B cell (primary cell): ENCODE data around the gene ZSWIM6. TPM values are rescaled to one million over a fixed set of nuclear protein-coding genes. Genes with fewer than 3 reads are reported as not detected.

Experiments used
- ATAC-seq: fragments of 200-7000 bp; cut with Tn5 transposase; one replicate; pipeline ENCODE4 v1.10.0; 2021; ENCODE audit warnings: low read depth, mild to moderate bottlenecking, moderate number of reproducible peaks, moderate library complexity
- CTCF ChIA-PET: fragments of 350-600 bp; sonication (Branson Sonifier 250); formaldehyde crosslinking; loops from one replicate; lab custom pipeline; 2021; ENCODE audit warnings: antibody characterized with exemption, inconsistent platforms; lab: Charles Lee
- POLR2A ChIA-PET: fragments of 350-600 bp; sonication (Branson Sonifier 250); formaldehyde crosslinking; loops from one replicate; lab custom pipeline; 2021; ENCODE audit warnings: antibody characterized with exemption; lab: Charles Lee
- DNase-seq: peaks from one replicate; pipeline ENCODE4 v3.0.0; 2013
- H2AFZ ChIP-seq: 2 replicates; pipeline ENCODE4 v1.6.1; 2012; ENCODE audit warnings: mild to moderate bottlenecking, low read depth, low read length; ENCODE audit not compliant: insufficient read depth, poor library complexity, severe bottlenecking
- H3K27ac ChIP-seq, 2 donors: 1 replicate in 1 of 2; 2 replicates in 1 of 2; pipeline ENCODE4 v1.5.1; 2012 to 2013; ENCODE audit warnings: low read length in 2 of 2, mild to moderate bottlenecking in 2 of 2, moderate library complexity in 1 of 2
- H3K27me3 ChIP-seq, 4 experiments: fragments of 200-600 bp in 1 of 4; sonication (generic) in 1 of 4; replicated peaks in 1 of 4; 1 replicate in 2 of 4; 2 replicates in 2 of 4; pipeline versions ENCODE4 v1.6.1 to v1.7.0; 2013 to 2016; ENCODE audit warnings: low read length in 3 of 4, mild to moderate bottlenecking in 2 of 4, mixed read lengths in 1 of 4, moderate library complexity in 1 of 4; ENCODE audit not compliant: insufficient read depth in 4 of 4, control insufficient read depth in 3 of 4; ENCODE audit errors: control extremely low read depth in 1 of 4
- H3K36me3 ChIP-seq, 2 experiments: replicated peaks in 1 of 2; 1 replicate in 1 of 2; 2 replicates in 1 of 2; pipeline versions ENCODE4 v1.6.1 to v1.7.1; 2013; ENCODE audit warnings: low read length in 1 of 2; ENCODE audit not compliant: insufficient read depth in 2 of 2, control insufficient read depth in 1 of 2; ENCODE audit errors: control extremely low read depth in 1 of 2, extremely low read depth in 1 of 2
- H3K4me1 ChIP-seq, 2 donors: fragments of 200-600 bp in 1 of 2; sonication (generic) in 1 of 2; 1 replicate in 1 of 2; 2 replicates in 1 of 2; pipeline versions ENCODE4 v1.5.1 to v1.6.1; 2013 to 2017; ENCODE audit warnings: low read length in 2 of 2; ENCODE audit not compliant: control insufficient read depth in 2 of 2, insufficient read depth in 2 of 2
- H3K4me2 ChIP-seq: replicated peaks from 2 replicates; pipeline ENCODE3; 2012; ENCODE audit warnings: mild to moderate bottlenecking, low read depth, low read length; ENCODE audit not compliant: poor library complexity, severe bottlenecking
- H3K4me3 ChIP-seq, 5 experiments: fragments of 200-600 bp in 1 of 5; sonication (generic) in 1 of 5; 1 replicate in 3 of 5; 2 replicates in 2 of 5; pipeline versions ENCODE4 v1.5.1 to v1.7.0; 2011 to 2016; ENCODE audit warnings: low read length in 4 of 5, mild to moderate bottlenecking in 4 of 5, low read depth in 2 of 5, control low read depth in 1 of 5, moderate library complexity in 1 of 5; ENCODE audit not compliant: insufficient read depth in 1 of 5; ENCODE audit errors: control extremely low read depth in 1 of 5, extremely low read depth in 1 of 5
- H3K79me2 ChIP-seq: fragments of 200-600 bp; sonication (generic); one replicate; pipeline ENCODE4 v1.6.0; 2016; ENCODE audit warnings: low read length; ENCODE audit not compliant: control insufficient read depth, insufficient read depth
- H3K9ac ChIP-seq: fragments of 200-600 bp; sonication (generic); 2 replicates; pipeline ENCODE4 v1.6.1; 2017; ENCODE audit warnings: mild to moderate bottlenecking, low read length, moderate library complexity
- H3K9me3 ChIP-seq, 3 donors: one replicate each; pipeline versions ENCODE4 v1.6.1 to v1.7.1; 2013; ENCODE audit warnings: low read length in 2 of 3; ENCODE audit not compliant: control insufficient read depth in 2 of 3, insufficient read depth in 1 of 3; ENCODE audit errors: control extremely low read depth in 1 of 3
- H4K20me1 ChIP-seq: 2 replicates; pipeline ENCODE4 v1.6.0; 2012; ENCODE audit warnings: mild to moderate bottlenecking, low read length; ENCODE audit not compliant: insufficient read depth, control insufficient read depth, poor library complexity, severe bottlenecking
- H3K27ac Mint-ChIP-seq: one replicate; pipeline ENCODE4 v1.8.0; 2021; ENCODE audit warnings: mixed read lengths
- H3K27me3 Mint-ChIP-seq: one replicate; pipeline ENCODE4 v1.8.0; 2021; ENCODE audit warnings: mixed read lengths
- H3K4me1 Mint-ChIP-seq: one replicate; pipeline ENCODE4 v1.8.0; 2021; ENCODE audit warnings: mixed read lengths
- H3K4me3 Mint-ChIP-seq: one replicate; pipeline ENCODE4 v1.8.0; 2021; ENCODE audit warnings: mixed read lengths
- H3K9me3 Mint-ChIP-seq: one replicate; pipeline ENCODE4 v1.8.0; 2022; ENCODE audit warnings: mixed read lengths; ENCODE audit not compliant: insufficient read depth
- CTCF ChIP-seq: fragments of 200-600 bp; IDR thresholded peaks from one replicate; pipeline ENCODE4 v1.8.0; 2022; ENCODE audit warnings: antibody characterized with exemption, mild to moderate bottlenecking
- EZH2 ChIP-seq: IDR thresholded peaks from 2 replicates; pipeline ENCODE4 v1.6.1; 2012; ENCODE audit warnings: borderline replicate concordance, low read depth, mild to moderate bottlenecking, moderate library complexity, low read length; ENCODE audit not compliant: insufficient read depth, poor library complexity, severe bottlenecking
- whole genome bisulfite sequencing: methylation state at CpG from one replicate; pipeline ENCODE4 v1.1.5; 2013; ENCODE audit warnings: missing lambda C conversion rate; ENCODE audit not compliant: insufficient coverage; 5-methylcytosine and 5-hydroxymethylcytosine counted together
- intact Hi-C: fragments of 100-400 bp; cut with micrococcal nuclease; formaldehyde crosslinking; loops from one replicate; pipeline ENCODE4 v1.10.0; 2022
- polyA plus RNA-seq: library from polyadenylated mRNA; depleted of rRNA; stranded (reverse); fragments of >200 nt; gene quantifications from 2 replicates; pipeline ENCODE4 v1.2.3, GENCODE V29; 2012
- total RNA-seq, 2 donors: library from RNA; stranded (reverse); fragments of 120-200 nt in 1 of 2; gene quantifications; 1 replicate in 1 of 2; 2 replicates in 1 of 2; pipeline versions ENCODE4 v1.2.3 to v1.2.4, GENCODE V29; 2013 to 2022

Gene ZSWIM6
- total and polyA plus RNA-seq, 2 donors (not counting 1 experiment from before 2014, with no cell fraction given) = 7.9 to 16.4 TPM

GRCh38 chr5:61567337-61567736, 235.3 kb downstream of the ZSWIM6 start:
- Histone ChIP-seq H4K20me1 (no peaks in the 10 kb centered on the region), H3K4me2 (no peak overlapping the region), H3K4me1 (no peaks in the 10 kb centered on the region), H3K9me3 (no peaks in the 10 kb centered on the region), H3K9ac (no peak overlapping the region), H3K4me3 (no peak overlapping the region), H3K79me2 (no peaks in the 10 kb centered on the region), H3K36me3 (no peaks in the 10 kb centered on the region), H3K27me3 (no peaks in the 10 kb centered on the region), H3K27ac (no peak overlapping the region), H2AFZ (no peak overlapping the region)
- POLR2A ChIA-PET = no interaction called here
- WGBS = 100% methylated on average over 4 of the region's 5 CpGs
- CTCF ChIA-PET = no interaction called here
- H3K9me3 Mint-ChIP-seq = no peaks in the 10 kb centered on the region
- H3K4me1 Mint-ChIP-seq = no peaks in the 10 kb centered on the region
- intact Hi-C loops = no loop called here
- TF ChIP-seq EZH2 = no peak
- TF ChIP-seq CTCF = no peak
- H3K4me3 Mint-ChIP-seq = no peak overlapping the region
- no peak overlapping the region for H3K27ac Mint-ChIP-seq
- no peaks in the 10 kb centered on the region for H3K27me3 Mint-ChIP-seq
- DNase-seq (no peak), ATAC-seq (no peak)

GRCh38 chr5:61569353-61569752, 237.3 kb downstream of the ZSWIM6 start:
- H3K27me3 Mint-ChIP-seq = no peaks in the 10 kb centered on the region
- DNase-seq (no peak), ATAC-seq (no peak)
- H4K20me1 ChIP-seq = no peaks in the 10 kb centered on the region
- no peak for TF ChIP-seq CTCF
- TF ChIP-seq EZH2 = no peak
- H3K27ac Mint-ChIP-seq = no peak overlapping the region
- H3K4me3 Mint-ChIP-seq = no peak overlapping the region
- 92% methylated on average over 8 of the region's 8 CpGs for WGBS
- H3K4me2 ChIP-seq = no peak overlapping the region
- no peaks in the 10 kb centered on the region for H3K9me3 Mint-ChIP-seq
- ChIA-PET CTCF (no interaction called here), POLR2A (no interaction called here)
- no peaks in the 10 kb centered on the region for H3K36me3 ChIP-seq
- intact Hi-C loops = no loop called here
- no peak overlapping the region for H3K4me3 ChIP-seq
- H2AFZ ChIP-seq = no peak overlapping the region
- no peaks in the 10 kb centered on the region for H3K4me1 ChIP-seq
- no peaks in the 10 kb centered on the region for H3K4me1 Mint-ChIP-seq
- H3K9me3 ChIP-seq = no peaks in the 10 kb centered on the region
- no peaks in the 10 kb centered on the region for H3K27me3 ChIP-seq
- H3K79me2 ChIP-seq = no peaks in the 10 kb centered on the region
- no peak overlapping the region for H3K27ac ChIP-seq
- H3K9ac ChIP-seq = no peak overlapping the region
